Muscle layer of duodenum (tissue), 2 donors: Measurements from ENCODE around the gene NEUROD1.
A peak's percentile ranks its signal among the peaks of the same experiment; 100 is the strongest.

Source experiments
- H3K27ac ChIP-seq: one replicate; pipeline ENCODE4 v1.7.0; 2013; ENCODE audit warnings: mild to moderate bottlenecking, low read length
- H3K27me3 ChIP-seq: one replicate; pipeline ENCODE4 v1.7.0; 2013; ENCODE audit warnings: low read depth, mild to moderate bottlenecking, control low read depth, low read length
- H3K36me3 ChIP-seq, 2 donors: one replicate each; pipeline ENCODE4 v1.7.0; 2013; ENCODE audit warnings: low read length in 2 of 2, control low read depth in 1 of 2, mild to moderate bottlenecking in 1 of 2; ENCODE audit not compliant: insufficient read depth in 2 of 2, control insufficient read depth in 1 of 2
- H3K4me1 ChIP-seq, 2 donors: one replicate each; pipeline ENCODE4 v1.7.0; 2013; ENCODE audit warnings: low read length in 2 of 2, mild to moderate bottlenecking in 2 of 2, control low read depth in 1 of 2, moderate library complexity in 1 of 2; ENCODE audit not compliant: insufficient read depth in 2 of 2, control insufficient read depth in 1 of 2
- H3K4me3 ChIP-seq, 2 donors: one replicate each; pipeline ENCODE4 v1.7.0; 2013; ENCODE audit warnings: low read length in 2 of 2, low read depth in 1 of 2, mild to moderate bottlenecking in 1 of 2
- H3K9me3 ChIP-seq, 2 donors: one replicate each; pipeline ENCODE4 v1.7.0; 2013; ENCODE audit warnings: low read length in 2 of 2, control low read depth in 1 of 2, mild to moderate bottlenecking in 1 of 2; ENCODE audit not compliant: control insufficient read depth in 1 of 2
- donor health status: healthy.

The NEUROD1 gene

DNA sequence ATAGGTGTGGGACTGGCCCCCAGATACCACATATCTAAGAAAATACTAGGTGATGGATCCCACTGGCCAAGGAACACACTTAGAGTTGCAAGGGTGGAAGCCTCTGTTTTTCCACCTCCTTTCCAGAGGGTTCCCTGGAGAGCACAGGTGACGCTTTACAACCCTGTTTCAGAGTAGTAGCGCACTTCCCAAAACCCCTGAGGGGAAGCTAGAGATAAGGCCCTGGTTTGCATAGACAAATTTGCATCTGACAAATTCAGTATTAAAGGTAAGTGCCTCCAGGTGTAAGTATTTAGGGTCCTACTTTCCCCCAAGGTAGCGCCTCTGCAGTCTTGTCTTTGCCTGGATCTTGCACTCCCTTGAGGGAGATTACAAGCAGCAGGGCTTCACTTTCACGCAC, 22.9 kb downstream of the NEUROD1 start:
- Histone ChIP-seq H3K4me1 (peaks cover 0 to 5% of the 10 kb centered on the region in 2 donors), H3K27me3 (no peaks in the 10 kb centered on the region), H3K27ac (no peak overlapping the region), H3K9me3 (no peaks in the 10 kb centered on the region), H3K36me3 (no peaks in the 10 kb centered on the region), H3K4me3 (peak overlapping the region; percentile 53 to 82)

- H3K27me3 ChIP-seq, result no peaks in the 10 kb centered on the region
- peak within 1 kb of the TSS; percentile 53 to 82 for H3K4me3 ChIP-seq
- H3K9me3 ChIP-seq, result no peaks in the 10 kb centered on the region
- H3K4me1 ChIP-seq, result peaks cover 0 to 5% of the 10 kb centered on the region in 2 donors
- H3K27ac ChIP-seq, result no peak within 1 kb of the TSS
- H3K36me3 ChIP-seq, result no peaks in the 10 kb centered on the region
Observed at GRCh38 chr2:181656450-181657291, 23.6 kb downstream of the NEUROD1 start, which contains the start of gene CERKL. Gene CERKL, minus strand, starts transcription at chr2:181657105. Its CDS starts 99 bp downstream, at chr2:181657006.

- H3K27me3 ChIP-seq, result no peaks in the 10 kb centered on the region
- H3K9me3 ChIP-seq, result no peaks in the 10 kb centered on the region
- H3K4me3 ChIP-seq, result peak overlapping the region in 1 of 2 donors; percentile 2
- no peaks in the 10 kb centered on the region for H3K36me3 ChIP-seq
- H3K27ac ChIP-seq, result no peak overlapping the region
- H3K4me1 ChIP-seq, result peaks cover 0 to 5% of the 10 kb centered on the region in 2 donors
Observed at GRCh38 chr2:181655519-181655918, 24.8 kb downstream of the NEUROD1 start.

- Histone ChIP-seq H3K4me1 (no peaks in the 10 kb centered on the region), H3K27me3 (no peaks in the 10 kb centered on the region), H3K9me3 (no peaks in the 10 kb centered on the region), H3K36me3 (no peaks in the 10 kb centered on the region), H3K4me3 (no peak overlapping the region), H3K27ac (no peak overlapping the region)
Observed at GRCh38 chr2:181649436-181649979, 30.8 kb downstream of the NEUROD1 start.

GRCh38 chr2:181648478-181649155, 31.7 kb downstream of the NEUROD1 start:
- H3K9me3 ChIP-seq, result no peaks in the 10 kb centered on the region
- no peaks in the 10 kb centered on the region for H3K4me1 ChIP-seq
- H3K27me3 ChIP-seq, result no peaks in the 10 kb centered on the region
- H3K27ac ChIP-seq, result no peak overlapping the region
- H3K36me3 ChIP-seq, result no peaks in the 10 kb centered on the region
- no peak overlapping the region for H3K4me3 ChIP-seq

DNA sequence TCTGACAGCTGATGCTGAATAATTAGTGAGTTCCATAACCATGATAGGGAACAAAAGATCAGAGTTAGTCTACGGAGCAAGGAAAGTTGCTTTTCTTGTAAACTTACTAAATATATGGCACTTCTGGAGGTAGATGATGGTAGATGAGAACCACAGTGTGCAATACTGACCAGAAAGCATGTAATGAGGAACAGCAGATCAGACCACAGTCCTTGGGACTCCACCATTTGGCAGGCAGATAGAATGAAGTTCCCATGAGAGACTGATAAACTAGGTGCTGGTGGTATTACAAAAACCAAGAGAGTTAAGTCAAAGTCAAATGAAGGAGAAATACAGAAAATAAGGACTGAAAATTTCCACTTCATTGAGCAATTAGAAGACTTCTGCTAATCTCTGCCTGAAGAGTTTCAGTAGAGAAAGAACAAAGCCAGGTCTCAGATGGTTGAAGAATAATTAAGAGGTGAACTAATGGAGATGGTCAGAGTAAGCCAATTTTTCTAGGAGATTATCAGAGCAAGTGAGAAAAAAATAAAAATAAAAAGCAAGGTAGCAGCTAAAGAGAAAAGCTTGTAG, 33.8 kb downstream of the NEUROD1 start:
- no peaks in the 10 kb centered on the region for H3K36me3 ChIP-seq
- no peaks in the 10 kb centered on the region for H3K27me3 ChIP-seq
- no peak overlapping the region for H3K4me3 ChIP-seq
- no peak overlapping the region for H3K27ac ChIP-seq
- no peaks in the 10 kb centered on the region for H3K9me3 ChIP-seq
- no peaks in the 10 kb centered on the region for H3K4me1 ChIP-seq

DNA sequence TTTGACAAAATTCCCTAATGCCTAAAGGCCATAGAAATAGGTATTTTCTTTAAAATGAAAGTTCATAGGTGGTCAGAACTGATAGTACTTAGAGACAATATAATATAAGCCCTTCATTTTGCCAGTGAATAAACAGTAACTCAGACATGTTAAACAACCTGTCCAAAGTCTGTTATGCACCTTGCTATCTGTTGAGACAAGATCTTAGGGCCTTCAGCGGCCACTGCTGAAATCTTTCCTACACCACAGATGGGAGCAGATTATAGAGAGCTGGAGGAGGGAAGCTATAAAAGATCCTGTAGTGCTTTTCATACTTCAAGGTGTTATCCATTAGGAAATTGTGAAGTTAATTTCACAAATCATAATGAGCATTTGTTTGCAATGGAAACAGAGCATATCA, 37.2 kb downstream of the NEUROD1 start:
- no peak overlapping the region for H3K27ac ChIP-seq
- H3K9me3 ChIP-seq, result no peaks in the 10 kb centered on the region
- H3K4me1 ChIP-seq, result no peaks in the 10 kb centered on the region

DNA sequence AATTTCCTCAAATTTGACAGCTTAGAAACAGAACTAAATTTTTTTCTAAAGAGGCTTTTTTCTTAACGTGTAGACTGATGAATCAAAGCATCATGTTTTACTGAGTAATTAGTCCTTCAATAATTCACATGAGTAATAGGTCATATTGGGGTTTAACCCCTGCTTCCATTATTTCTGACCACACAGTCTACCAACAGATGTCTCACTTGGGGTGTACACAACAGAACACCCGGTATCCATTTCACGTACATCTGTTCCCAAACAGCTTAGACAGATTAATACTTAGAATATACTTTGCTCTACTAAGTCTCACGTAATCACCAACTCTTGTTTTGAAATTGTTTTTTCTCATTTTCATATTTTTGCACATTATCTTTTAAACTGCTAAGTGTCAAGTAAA, 38.2 kb downstream of the NEUROD1 start:
- Histone ChIP-seq H3K4me1 (no peaks in the 10 kb centered on the region), H3K9me3 (no peaks in the 10 kb centered on the region), H3K4me3 (no peak overlapping the region), H3K27ac (no peak overlapping the region), H3K27me3 (no peaks in the 10 kb centered on the region), H3K36me3 (no peaks in the 10 kb centered on the region)

More for the DNA sequence above, 37.2 kb downstream of the NEUROD1 start:
- Histone ChIP-seq H3K27me3 (no peaks in the 10 kb centered on the region), H3K4me3 (no peak overlapping the region), H3K36me3 (no peaks in the 10 kb centered on the region)

DNA sequence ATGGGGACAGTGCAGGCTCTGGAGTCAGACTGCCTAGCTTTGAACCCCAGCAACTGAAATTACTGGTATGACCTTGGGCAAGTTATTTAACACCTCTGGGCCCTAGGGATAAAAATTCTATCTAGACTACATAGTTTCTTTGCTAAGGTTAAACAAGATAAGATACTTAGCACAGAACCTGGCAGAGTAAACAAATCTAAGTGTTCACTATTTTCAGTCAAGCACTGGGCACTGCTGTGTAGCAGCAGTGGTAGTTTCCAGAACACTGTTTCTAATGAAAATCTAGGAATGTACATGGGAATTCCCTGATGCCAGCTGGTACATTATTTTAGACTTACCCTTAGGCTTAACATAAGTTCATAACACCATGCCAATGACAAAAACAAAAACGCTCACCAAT, 40.6 kb downstream of the NEUROD1 start:
- Histone ChIP-seq H3K4me3 (no peak overlapping the region), H3K27me3 (no peaks in the 10 kb centered on the region), H3K27ac (no peak overlapping the region), H3K36me3 (no peaks in the 10 kb centered on the region), H3K4me1 (no peaks in the 10 kb centered on the region), H3K9me3 (no peaks in the 10 kb centered on the region)

GRCh38 chr2:181632733-181633401, 47.5 kb downstream of the NEUROD1 start:
- Histone ChIP-seq H3K4me3 (no peak overlapping the region), H3K27ac (no peak overlapping the region), H3K9me3 (no peaks in the 10 kb centered on the region), H3K27me3 (no peaks in the 10 kb centered on the region), H3K4me1 (no peaks in the 10 kb centered on the region), H3K36me3 (no peaks in the 10 kb centered on the region)
